GM12874 (cell line): ENCODE data around the gene FMN1.

Experiments
- CTCF ChIP-seq: IDR thresholded peaks from 2 replicates; pipeline ENCODE4 v1.5.1; 2011; ENCODE audit warnings: low read depth, mild to moderate bottlenecking, control low read depth, low read length, moderate library complexity; ENCODE audit not compliant: insufficient read depth

The FMN1 gene

GRCh38 chr15:32936976-32937375 is 257.5 kb downstream of the FMN1 start:
- TF ChIP-seq CTCF = no peak

- peak; percentile 62; the same call in 1 of the 2 replicates for TF ChIP-seq CTCF
Observed at GRCh38 chr15:32936283-32936918, 258.1 kb downstream of the FMN1 start.

- TF ChIP-seq CTCF = no peak
Observed at GRCh38 chr15:32935139-32935538, 259.4 kb downstream of the FMN1 start.

GRCh38 chr15:32933236-32933635 is 261.3 kb downstream of the FMN1 start:
- TF ChIP-seq CTCF = no peak

GRCh38 chr15:32928876-32929275 is 265.6 kb downstream of the FMN1 start:
- TF ChIP-seq CTCF = no peak

- no peak for TF ChIP-seq CTCF
Observed at GRCh38 chr15:32927124-32927523, 267.4 kb downstream of the FMN1 start.

- TF ChIP-seq CTCF = no peak
Observed at GRCh38 chr15:32923176-32923575, 271.3 kb downstream of the FMN1 start.

- TF ChIP-seq CTCF = no peak
Observed at GRCh38 chr15:32922541-32922940, 272.0 kb downstream of the FMN1 start.
